GM18519 (cell line): ENCODE data around the gene EGR1.

Experiments
- ATAC-seq: cut with Tn5 transposase; IDR thresholded peaks from one replicate; pipeline ENCODE4 v1.9.1; 2021; ENCODE audit warnings: mild to moderate bottlenecking, moderate library complexity; ENCODE audit not compliant: unreplicated experiment, low FRiP score

EGR1 gene

DNA sequence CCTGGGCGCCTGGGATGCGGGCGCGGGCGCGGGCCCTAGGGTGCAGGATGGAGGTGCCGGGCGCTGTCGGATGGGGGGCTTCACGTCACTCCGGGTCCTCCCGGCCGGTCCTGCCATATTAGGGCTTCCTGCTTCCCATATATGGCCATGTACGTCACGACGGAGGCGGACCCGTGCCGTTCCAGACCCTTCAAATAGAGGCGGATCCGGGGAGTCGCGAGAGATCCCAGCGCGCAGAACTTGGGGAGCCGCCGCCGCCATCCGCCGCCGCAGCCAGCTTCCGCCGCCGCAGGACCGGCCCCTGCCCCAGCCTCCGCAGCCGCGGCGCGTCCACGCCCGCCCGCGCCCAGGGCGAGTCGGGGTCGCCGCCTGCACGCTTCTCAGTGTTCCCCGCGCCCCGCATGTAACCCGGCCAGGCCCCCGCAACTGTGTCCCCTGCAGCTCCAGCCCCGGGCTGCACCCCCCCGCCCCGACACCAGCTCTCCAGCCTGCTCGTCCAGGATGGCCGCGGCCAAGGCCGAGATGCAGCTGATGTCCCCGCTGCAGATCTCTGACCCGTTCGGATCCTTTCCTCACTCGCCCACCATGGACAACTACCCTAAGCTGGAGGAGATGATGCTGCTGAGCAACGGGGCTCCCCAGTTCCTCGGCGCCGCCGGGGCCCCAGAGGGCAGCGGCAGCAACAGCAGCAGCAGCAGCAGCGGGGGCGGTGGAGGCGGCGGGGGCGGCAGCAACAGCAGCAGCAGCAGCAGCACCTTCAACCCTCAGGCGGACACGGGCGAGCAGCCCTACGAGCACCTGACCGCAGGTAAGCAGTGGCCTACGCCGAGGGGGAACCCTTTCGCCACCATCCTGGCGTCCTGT, at the start of gene EGR1:
TSS of gene EGR1 (plus strand) at position 219 of the 864 bp plus-strand sequence. CDS start at position 502, 283 bp downstream.
- ATAC-seq = peak; percentile 39

DNA sequence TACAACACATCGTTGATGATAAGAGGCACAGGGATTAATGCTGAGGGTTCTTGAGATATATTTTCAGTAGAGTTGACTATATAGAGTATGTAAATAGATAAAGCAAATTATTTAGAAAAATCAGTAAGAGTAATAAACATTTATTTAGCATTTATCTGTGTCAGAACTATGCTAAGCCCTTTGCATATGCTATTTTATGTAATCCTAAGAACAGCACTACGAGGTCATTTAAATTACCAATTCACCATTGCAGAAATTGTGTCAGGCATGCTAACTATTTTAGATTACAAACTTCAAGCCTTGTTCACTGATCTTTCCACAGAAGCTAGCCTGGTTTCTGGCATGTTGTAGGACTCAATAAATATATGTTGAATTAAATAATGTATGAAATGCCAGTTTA, 46.8 kb upstream of the EGR1 start:
- ATAC-seq = no peak

DNA sequence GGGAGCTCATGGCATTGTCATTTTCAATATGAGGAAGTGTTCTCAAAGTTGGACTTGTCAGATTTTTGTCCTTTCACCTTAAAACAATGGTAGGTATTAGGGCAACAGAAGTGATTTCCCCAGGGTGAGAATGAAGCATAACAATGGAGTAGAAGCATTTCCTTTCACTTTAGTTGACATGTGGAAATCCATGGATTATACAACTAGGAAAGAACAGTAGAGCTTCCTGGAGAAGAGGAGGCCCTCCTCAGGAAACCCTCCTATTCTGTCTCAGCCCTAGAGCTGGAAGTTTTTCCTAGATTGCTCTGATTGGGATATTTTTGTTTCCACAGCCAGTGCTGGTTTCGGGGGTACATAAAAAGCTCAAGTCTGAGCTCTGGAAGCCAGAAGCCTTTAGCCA, 40.2 kb upstream of the EGR1 start:
- ATAC-seq = no peak

DNA sequence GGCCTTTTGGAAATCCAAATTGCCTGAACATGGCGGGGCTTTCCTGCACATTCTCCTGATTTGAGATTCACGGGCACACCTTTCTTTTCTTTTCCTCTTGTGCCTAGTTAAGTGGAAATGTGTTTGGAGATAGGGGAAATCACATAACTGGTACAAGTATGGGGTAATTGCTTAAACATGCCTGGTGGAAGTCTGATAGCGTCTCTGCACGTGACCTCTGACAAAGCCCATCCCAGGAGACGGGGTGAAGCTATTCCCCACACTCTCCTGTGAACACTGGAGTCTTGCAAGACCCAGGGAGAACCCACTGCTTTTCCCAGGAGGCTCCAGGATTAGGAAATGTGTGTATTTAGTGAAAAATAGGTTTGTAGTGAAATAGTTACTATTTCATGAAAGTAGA, 29.3 kb upstream of the EGR1 start:
- ATAC-seq = no peak

DNA sequence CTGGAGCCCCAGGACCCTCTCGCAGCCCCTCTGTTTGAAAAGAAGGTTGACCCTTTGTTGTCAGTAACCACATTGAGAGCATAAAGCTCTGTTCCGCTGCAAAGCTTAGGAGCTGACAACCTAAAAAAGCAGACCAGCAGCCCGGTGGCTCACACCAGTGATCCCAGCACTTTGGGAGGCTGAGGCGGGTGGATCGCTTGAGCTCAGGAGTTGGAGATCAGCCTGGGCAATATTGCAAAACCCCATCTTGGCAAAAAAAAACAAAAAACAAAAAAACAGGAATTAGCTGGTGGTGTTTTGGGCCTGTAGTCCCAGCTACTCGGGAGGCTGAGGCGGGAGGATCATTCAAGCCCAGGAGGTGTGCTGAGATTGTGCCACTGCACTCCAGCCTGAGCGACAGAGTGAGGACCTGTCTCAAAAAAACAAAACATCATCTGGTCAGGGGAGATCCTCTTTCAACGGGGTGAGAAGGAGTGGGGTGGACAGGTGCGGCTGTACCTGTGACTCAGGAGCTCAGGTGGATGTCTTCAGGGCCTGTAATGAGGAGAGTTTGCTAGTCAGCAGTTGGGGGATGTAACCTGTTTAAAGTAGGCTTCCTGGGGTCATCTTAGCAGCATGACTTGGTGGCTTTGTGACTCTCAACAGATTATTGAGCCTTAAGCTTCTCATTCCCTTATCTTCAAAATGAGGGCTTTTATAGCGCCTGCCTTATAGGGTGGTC, 27.1 kb upstream of the EGR1 start:
- ATAC-seq = peak; percentile 11

DNA sequence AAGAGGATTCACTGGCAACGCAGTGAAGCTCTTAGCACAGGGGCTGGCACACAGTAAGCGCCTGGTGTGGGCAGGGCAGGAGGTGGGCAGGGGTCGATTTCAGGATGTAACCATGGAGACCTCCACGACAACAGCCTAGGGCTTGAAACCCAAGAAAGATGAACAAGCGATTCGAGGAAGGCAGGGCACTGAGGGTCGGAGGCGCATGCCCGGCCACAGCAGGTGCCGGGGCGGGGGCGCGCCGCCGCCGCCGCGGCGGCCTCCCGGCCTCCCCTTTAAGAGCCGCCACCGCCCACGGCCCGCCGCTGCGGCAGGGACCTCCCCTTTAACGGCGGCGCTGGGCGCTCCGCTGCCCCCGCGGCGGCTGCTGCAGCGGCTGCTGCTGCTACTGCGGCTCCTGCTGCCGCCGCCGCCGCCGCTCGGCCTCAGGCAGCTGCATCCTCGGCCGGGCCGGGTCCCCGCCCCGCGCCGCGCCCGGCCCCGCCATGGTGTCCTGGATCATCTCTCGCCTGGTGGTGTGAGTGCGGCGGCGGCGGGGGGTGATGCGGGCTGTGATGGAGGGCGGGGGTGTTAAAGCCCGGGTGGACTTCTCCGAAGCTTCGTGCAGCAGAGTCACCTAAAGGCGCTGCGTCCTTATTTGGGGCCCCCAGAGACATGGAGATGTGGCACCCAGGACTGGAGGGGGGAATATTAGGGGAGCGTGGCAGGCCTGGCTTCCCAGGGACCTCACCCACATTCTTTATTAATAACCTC, 26.4 kb upstream of the EGR1 start, which contains the start of gene REEP2:
TSS of gene REEP2 (plus strand) at position 334 of the 753 bp plus-strand sequence. CDS start at position 486, 152 bp downstream.
- peak; percentile 63 for ATAC-seq

DNA sequence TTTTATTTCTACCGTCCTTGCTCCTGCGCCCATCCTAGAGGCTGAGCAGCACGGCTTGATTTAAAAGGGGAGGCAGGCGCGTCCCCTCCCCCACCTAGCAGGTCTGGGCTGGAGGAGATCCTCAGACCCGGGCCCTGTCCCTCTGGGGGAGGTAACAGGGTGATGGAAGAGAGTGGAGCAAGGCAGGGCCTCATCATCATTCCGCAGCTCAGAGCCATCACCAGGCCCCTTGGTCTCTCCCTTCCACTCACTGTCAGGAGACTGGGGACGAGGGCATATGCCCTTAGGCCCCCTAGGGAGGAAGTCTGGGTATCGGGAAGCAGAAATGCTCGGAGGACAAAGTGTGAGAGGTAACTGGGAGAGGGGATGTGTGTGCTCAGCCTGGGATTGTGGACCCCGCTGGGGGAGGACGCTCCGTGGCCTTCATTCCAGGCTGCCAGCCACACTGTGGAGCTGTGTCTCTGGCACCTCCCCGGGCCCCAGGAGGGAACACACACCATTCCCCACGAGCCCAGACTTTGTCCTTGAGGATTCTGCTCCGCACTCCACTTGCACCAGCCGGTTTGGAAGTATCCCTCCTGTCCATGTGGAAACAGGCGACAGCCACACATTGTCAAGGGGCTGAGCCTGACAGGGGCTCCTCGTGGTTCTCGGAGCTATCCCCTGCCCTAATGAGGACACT, 25.7 kb upstream of the EGR1 start:
- ATAC-seq = no peak

DNA sequence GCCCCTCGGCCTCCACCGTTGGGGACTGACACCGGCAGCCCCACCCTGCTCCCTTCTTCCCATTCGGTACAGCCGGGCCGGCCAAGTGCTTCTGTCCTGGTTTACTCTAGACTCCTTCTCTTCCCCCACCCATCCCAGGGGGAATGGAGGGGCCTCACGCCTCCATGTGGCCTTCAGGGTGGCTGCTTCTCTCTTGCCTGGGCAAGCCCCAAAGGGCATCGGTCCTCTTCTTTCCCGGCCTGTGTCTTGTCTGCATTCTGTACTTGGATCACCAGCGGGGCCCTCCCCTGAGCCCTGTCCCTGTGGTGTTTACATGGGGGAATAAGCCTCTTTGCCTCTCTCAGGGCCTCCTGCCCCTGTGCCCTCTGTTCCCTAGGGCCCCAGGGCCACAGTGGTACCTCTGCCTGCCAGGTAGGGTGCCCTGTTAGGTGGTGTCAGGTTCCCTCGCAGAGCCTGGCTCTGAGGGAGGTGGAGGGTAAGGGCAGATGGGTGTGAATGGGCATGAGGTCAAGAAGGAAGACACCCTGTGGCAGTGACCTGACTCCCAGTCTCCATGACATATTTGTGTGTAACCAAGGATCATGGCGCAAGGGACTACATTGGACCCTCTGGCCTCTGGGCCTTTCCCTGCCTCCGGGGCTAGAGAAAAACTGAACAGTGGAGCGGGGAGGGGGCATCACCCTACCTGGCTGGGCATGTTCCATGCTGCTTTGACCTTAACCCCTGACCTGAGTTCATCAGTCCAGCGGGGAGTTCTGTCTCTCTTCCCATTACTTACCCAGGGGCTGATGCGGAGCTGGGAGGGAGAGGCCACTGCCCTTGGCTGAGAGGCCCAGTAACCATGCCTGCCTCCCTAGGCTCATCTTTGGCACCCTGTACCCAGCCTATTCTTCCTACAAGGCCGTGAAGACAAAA, 24.9 kb upstream of the EGR1 start:
- no peak for ATAC-seq

DNA sequence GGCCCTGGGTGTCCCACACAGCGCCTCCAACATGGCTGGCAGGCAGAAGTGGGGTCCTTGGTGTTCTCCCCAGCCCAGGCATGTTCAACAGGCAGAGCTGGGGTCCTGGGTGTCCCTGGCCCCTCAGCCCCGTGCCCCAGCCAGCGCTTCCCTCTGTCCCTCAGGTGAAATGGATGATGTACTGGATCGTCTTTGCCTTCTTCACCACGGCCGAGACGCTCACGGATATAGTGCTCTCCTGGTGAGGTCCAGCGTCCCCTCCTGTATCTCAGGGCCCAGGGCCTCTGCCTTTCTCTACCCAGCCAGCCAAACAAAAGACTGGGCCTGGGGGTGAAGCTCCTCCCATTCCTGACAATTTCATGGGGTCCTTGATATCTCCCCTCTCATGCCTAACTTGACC, 24.1 kb upstream of the EGR1 start:
- ATAC-seq = no peak

DNA sequence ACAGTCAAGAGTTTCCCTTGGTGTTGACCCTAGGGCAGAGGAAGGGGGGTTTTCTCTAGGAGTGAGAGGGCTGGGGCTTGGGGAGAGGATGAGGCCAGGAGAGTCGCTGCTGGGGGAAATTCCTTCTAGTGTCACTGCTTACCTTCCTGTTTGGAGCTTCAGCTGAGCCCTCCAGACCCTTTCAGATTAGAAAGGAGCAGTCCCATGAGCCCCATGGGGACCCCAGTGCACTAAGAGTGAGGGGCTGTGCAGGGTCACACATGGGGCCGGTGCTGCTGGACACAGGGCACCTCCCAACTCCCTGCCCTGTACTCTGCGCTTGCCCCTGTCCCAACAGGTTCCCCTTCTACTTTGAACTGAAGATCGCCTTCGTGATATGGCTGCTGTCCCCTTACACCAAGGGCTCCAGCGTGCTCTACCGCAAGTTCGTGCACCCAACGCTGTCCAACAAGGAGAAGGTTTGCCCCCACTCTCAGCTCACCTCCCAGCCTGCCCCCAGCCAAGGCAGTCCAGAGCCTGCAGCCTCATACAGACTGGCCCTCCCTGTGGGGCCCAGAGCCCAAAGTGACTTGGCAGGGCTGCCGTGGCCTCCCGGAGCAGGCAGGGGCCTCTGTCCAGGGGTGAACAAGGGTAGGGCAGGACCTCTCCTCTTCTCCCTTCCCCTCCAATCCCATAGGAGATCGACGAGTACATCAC, 21.1 kb upstream of the EGR1 start:
- no peak for ATAC-seq

DNA sequence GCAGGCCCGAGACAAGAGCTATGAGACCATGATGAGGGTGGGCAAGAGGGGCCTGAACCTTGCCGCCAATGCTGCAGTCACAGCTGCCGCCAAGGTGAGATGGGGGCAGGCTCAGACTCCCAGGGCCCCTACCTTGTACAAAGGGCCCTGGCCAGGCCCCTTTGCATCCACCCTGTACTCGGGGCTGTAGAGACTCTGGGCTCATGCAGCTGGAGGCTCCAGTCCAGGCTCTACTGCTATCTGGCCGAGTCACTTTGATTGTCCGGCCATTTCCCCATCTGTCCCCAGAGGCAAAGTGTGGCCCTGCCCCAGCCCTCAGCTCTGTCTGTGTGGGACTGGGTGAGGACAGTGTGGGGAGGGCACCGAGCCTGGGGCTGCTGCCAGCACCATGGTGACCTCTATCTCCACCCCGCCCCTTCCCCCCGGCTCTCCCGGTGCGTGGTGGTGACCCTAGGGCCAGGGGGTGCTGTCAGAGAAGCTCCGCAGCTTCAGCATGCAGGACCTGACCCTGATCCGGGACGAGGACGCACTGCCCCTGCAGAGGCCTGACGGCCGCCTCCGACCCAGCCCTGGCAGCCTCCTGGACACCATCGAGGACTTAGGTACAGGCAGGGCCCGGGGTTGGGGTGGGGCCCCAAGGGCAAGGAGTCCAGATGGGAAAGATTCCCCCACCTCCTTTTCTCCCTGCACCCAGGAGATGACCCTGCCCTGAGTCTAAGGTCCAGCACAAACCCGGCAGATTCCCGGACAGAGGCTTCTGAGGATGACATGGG, 20.3 kb upstream of the EGR1 start:
- ATAC-seq = no peak

DNA sequence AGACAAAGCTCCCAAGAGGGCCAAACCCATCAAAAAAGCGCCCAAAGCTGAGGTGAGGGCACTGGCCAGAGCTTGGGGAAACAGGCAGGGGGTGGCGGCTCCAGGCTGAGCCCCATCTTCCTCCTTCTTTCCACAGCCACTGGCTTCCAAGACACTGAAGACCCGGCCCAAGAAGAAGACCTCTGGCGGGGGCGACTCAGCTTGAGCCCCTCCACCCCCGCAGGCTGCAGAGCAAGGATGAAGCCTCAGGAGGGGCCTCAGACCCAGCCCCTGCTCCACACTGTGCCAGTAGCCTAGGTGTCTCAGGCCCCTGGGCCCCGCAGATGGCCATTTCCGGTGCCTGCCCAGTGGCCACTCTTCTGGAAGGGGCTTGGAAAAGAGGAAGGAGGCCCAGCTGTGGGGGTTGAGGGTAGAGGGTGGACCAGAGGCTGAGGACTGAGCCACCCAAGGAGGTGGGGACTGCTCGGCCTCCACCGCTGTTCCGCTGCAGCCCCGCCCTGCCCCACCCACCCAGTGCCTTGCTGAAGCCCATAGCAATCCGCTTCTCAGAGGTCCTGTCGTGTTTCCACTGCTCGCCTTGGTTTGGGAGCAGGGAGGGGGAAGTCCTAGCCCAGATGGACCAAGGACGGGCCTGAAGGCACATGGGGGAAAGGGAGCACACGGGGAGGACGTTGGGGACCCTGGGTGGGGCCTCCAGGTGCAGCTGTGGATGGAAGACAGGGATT, 19.6 kb upstream of the EGR1 start:
- ATAC-seq = no peak

DNA sequence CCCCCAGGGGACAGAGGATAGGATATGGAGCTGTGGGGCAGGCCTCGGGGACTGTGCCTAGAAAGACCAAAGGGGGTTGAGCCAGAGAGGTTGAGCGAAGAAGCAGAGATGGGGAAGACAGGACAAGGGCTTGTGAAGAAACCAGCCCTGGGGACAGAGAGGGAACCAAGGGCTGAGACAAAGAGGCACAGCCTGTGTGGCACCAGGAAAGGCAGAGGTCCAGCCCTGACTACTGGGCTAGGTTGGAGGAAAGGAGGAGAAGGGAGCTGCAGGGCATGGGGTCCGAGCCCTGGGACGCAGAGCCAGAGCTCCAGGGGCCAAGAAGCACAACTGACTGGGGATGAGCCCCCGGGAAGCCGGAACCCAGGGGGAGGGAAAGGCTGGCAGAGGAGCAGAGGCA, 17.2 kb upstream of the EGR1 start:
- ATAC-seq = no peak

DNA sequence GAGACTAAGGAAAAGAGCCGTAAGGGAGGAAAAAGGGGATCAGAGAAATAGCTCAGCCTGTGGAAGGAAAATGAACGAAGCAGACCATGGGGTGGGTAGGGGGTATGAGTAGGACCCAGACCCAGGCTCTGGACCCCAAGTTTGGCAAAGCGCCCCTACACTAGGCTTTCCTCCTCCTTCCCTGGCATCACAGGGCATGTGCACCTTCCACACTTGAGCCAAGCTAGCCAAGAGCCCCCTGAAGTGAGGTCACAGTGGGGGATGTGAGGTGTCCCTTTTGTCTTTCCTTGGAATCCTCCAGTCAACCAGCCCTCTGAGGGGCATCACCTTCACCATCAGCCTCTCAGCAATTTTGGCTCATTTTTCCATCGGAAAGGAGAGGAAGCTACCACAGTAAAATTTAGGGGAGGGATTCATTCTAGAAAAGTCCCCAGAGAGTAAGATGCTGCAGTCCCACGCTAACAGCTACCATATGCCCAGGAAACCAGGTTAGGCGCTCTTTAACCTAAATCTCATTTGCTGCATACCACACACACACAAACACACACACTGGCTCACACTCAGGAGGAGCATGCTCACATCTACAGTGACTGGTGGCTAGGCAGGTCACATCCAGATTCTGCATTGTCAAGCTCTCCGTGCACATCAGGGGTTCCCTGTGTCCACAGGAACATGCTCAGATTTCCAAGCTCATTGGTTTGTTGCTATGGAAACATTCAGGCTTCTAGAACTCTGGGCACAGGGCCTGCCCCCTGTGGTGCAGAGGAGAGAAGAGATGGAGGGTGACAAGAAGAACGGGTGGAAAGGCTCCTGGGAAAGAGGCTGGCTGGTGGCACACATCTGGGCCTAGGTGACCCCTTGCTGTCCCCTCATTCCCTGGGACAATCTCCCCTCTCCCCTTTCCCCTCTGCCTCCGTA, 16.5 kb upstream of the EGR1 start:
- ATAC-seq = no peak

DNA sequence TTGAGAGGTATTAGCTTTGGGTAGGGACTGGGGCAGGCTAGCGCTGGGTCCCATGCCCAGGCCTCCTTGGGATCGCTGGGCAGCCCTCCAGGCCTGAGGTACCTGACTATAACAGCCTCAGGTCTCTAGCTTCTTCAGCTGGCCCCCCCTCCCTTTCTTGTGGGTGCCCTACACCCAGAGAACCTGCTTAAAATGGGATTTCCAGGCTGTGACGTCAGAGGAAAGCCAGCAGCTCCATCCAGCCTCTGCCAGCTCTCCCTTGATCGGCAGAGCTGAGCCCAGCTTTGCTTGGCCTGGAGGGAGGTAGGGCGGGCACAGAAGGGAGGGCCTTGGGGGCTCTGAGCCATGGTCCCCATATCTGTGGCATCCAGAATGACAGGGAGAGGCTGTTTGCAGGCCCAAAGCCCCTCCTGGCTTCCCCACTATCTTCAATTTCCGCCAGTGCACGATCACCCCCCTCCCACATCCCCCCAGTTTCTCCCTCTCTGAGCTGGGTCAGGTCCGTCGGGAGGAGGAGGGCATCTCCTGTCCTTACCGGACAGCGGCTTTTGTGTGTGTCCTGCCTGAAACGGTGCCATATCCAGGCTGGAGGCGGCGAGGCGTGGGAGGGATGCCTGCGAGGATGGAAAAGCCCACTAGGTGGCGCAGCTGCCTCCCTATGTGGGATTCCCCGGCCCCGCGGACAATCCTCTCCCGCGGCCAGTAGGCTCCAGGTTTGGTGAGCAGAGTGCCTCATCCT, 15.6 kb upstream of the EGR1 start:
- ATAC-seq = peak; percentile 42

DNA sequence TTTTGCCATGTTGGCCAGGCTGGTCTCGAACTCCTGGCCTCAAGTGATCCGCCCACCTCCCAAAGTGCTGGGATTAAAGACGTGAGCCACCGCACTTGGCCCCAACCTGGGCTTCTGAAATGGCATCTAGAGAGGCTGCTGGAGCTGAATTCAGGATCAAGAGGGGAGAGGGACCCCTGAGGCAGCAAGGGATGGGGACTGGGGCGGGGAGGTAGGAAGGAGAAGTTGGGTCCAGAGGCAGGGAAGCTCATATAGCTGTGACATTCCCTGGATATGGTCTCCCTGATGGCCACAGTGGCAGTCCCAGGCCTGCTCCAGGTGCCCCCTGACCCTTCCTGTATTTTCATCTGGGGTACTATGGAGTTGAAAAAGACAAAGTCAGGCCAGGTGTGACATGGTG, 14.3 kb upstream of the EGR1 start:
- no peak for ATAC-seq
